Measurements from ENCODE around the gene CROCC2. TPM values are rescaled to one million over a fixed set of nuclear protein-coding genes. Genes with fewer than 3 reads are reported as not detected.

The CROCC2 gene
- total RNA-seq, 1 experiment from 2014 or later, result not detected

- H3K27ac ChIP-seq (ENCODE audit: low read depth, low read length), result no peak overlapping the region
- no peaks in the 10 kb centered on the region for H4K20me1 ChIP-seq (ENCODE audit: insufficient read depth)
- H3K4me2 ChIP-seq (ENCODE audit: low read length), result no peak overlapping the region
- no peak for TF ChIP-seq CEBPB (IDR thresholded peaks at IDR 0.05; ENCODE audit: low read depth)
- RAD21 ChIA-PET (ENCODE audit: low non-redundant PET in 1 of 2, low total read pairs in 2 of 2, uncharacterized antibody in 2 of 2, unreplicated experiment in 2 of 2), result no interaction called here
- no peaks in the 10 kb centered on the region for H3K79me2 ChIP-seq (ENCODE audit: insufficient read depth, low read length)
- no peaks in the 10 kb centered on the region for H3K27me3 ChIP-seq (ENCODE audit: insufficient read depth, low read length)
- intact Hi-C loops (cut with micrococcal nuclease), result no loop called here
- DNase-seq (ENCODE audit: low read depth, low spot score) (no peak), ATAC-seq (no peak)
- H3K4me1 ChIP-seq (ENCODE audit: control insufficient read depth in 1 of 2, insufficient read depth in 2 of 2, low read length in 2 of 2), result peaks cover 5 to 17% of the 10 kb centered on the region in 2 experiments; a peak in 3 of 4 replicates
- H3K36me3 ChIP-seq (ENCODE audit: control insufficient read depth in 1 of 2, insufficient read depth in 2 of 2, low read length in 2 of 2), result 0 out of 4 replicates have a peak, but pooled peaks cover 0 to 7% of the 10 kb centered on the region in 2 experiments
- H2AFZ ChIP-seq (ENCODE audit: low read depth, low read length, poor library complexity, severe bottlenecking), result no peak overlapping the region
- H3K9me2 ChIP-seq (ENCODE audit: insufficient read depth), result no peaks in the 10 kb centered on the region
- BruUV-seq (replicated peaks), result no TSS peak
- H3K4me3 ChIP-seq (replicated peaks in 1 of 2; ENCODE audit: low read depth in 1 of 2, low read length in 2 of 2), result no peak overlapping the region
- H3K9me3 ChIP-seq (ENCODE audit: control insufficient read depth in 1 of 2, insufficient read depth in 1 of 2, low read depth in 1 of 2, low read length in 2 of 2), result peaks cover 13 to 14% of the 10 kb centered on the region in 2 experiments; a peak in 2 of 4 replicates
- POLR2A ChIA-PET, result no interaction called here
- CTCF ChIA-PET, result no interaction called here
- no peak overlapping the region for H3K9ac ChIP-seq (ENCODE audit: low read length)
Measured at GRCh38 chr2:241001413-241002274, 95.5 kb downstream of the CROCC2 start.

GRCh38 chr2:241002275-241003046 is 96.3 kb downstream of the CROCC2 start:
- no peaks in the 10 kb centered on the region for H3K79me2 ChIP-seq (ENCODE audit: insufficient read depth, low read length)
- no peak overlapping the region for H3K4me2 ChIP-seq (ENCODE audit: low read length)
- POLR2A ChIA-PET, result no interaction called here
- DNase-seq (ENCODE audit: low read depth, low spot score), result no peak
- no peak overlapping the region for H2AFZ ChIP-seq (ENCODE audit: low read depth, low read length, poor library complexity, severe bottlenecking)
- TF ChIP-seq TCF7L2 (IDR thresholded peaks at IDR 0.05; ENCODE audit: borderline replicate concordance, extremely low read depth, insufficient read depth, insufficient read length), result no peak
- no peak for TF ChIP-seq JUND (IDR thresholded peaks at IDR 0.05)
- TF ChIP-seq CEBPB (IDR thresholded peaks at IDR 0.05; ENCODE audit: low read depth), result no peak
- TF ChIP-seq ZNF274 (IDR thresholded peaks at IDR 0.05; ENCODE audit: low read depth, low read length), result no peak
- CTCF ChIA-PET, result no interaction called here
- peaks cover 5 to 16% of the 10 kb centered on the region in 2 experiments; a peak in 3 of 4 replicates for H3K4me1 ChIP-seq (ENCODE audit: control insufficient read depth in 1 of 2, insufficient read depth in 2 of 2, low read length in 2 of 2)
- no peak overlapping the region for H3K4me3 ChIP-seq (replicated peaks in 1 of 2; ENCODE audit: low read depth in 1 of 2, low read length in 2 of 2)
- no peak for ATAC-seq
- no peaks in the 10 kb centered on the region for H4K20me1 ChIP-seq (ENCODE audit: insufficient read depth)
- no TSS peak for BruUV-seq (replicated peaks)
- no peaks in the 10 kb centered on the region for H3K9me2 ChIP-seq (ENCODE audit: insufficient read depth)
- RAD21 ChIA-PET (ENCODE audit: low non-redundant PET in 1 of 2, low total read pairs in 2 of 2, uncharacterized antibody in 2 of 2, unreplicated experiment in 2 of 2), result no interaction called here
- intact Hi-C loops (cut with micrococcal nuclease), result no loop called here
- H3K9me3 ChIP-seq (ENCODE audit: control insufficient read depth in 1 of 2, insufficient read depth in 1 of 2, low read depth in 1 of 2, low read length in 2 of 2), result peaks cover 13 to 14% of the 10 kb centered on the region in 2 experiments; a peak in 2 of 4 replicates
- H3K27ac ChIP-seq (ENCODE audit: low read depth, low read length), result no peak overlapping the region
- no peak overlapping the region for H3K9ac ChIP-seq (ENCODE audit: low read length)
- 0 out of 4 replicates have a peak, but pooled peaks cover 0 to 7% of the 10 kb centered on the region in 2 experiments for H3K36me3 ChIP-seq (ENCODE audit: control insufficient read depth in 1 of 2, insufficient read depth in 2 of 2, low read length in 2 of 2)
- no peaks in the 10 kb centered on the region for H3K27me3 ChIP-seq (ENCODE audit: insufficient read depth, low read length)
